Activated CD4-positive, alpha-beta T cell treated with anti-CD3 and anti-CD28 coated beads, Interleukin-2, amount 10 ng/mL, durations not matched to agents 7 days and 5 days (primary cell): Measurements from ENCODE around the gene ARHGAP15. TPM values are rescaled to one million over a fixed set of nuclear protein-coding genes. Genes with fewer than 3 reads are reported as not detected.

Experiments used
- CTCF ChIA-PET: fragments of 350-600 bp; sonication (Branson Sonifier 250); formaldehyde crosslinking; loops from one replicate; lab custom pipeline; 2021; ENCODE audit warnings: antibody characterized with exemption; lab: Charles Lee
- POLR2A ChIA-PET: fragments of 350-600 bp; sonication (Branson Sonifier 250); formaldehyde crosslinking; loops from one replicate; lab custom pipeline; 2021; ENCODE audit warnings: antibody characterized with exemption; lab: Charles Lee
- DNase-seq: peaks from one replicate; pipeline ENCODE4 v3.0.0-alpha.2; 2020
- H3K27ac Mint-ChIP-seq: one replicate; pipeline ENCODE4 v1.8.0; 2021; ENCODE audit warnings: mild to moderate bottlenecking, moderate library complexity, mixed read lengths
- H3K27me3 Mint-ChIP-seq: one replicate; pipeline ENCODE4 v1.8.0; 2021; ENCODE audit warnings: mixed read lengths
- H3K36me3 Mint-ChIP-seq: one replicate; pipeline ENCODE4 v1.8.0; 2021; ENCODE audit warnings: low read depth, mixed read lengths
- H3K4me1 Mint-ChIP-seq: one replicate; pipeline ENCODE4 v1.8.0; 2021; ENCODE audit warnings: mixed read lengths
- H3K4me3 Mint-ChIP-seq: one replicate; pipeline ENCODE4 v1.8.0; 2021; ENCODE audit warnings: mild to moderate bottlenecking, moderate library complexity, mixed read lengths
- H3K9me3 Mint-ChIP-seq: one replicate; pipeline ENCODE4 v1.8.0; 2021; ENCODE audit warnings: mixed read lengths
- total RNA-seq, 2 experiments: library from RNA; stranded (reverse); gene quantifications; one replicate each; pipeline ENCODE4 v1.2.3, GENCODE V29; 2021

The ARHGAP15 gene
- total RNA-seq, 2 experiments from 2014 or later = 189 to 197 TPM

DNA sequence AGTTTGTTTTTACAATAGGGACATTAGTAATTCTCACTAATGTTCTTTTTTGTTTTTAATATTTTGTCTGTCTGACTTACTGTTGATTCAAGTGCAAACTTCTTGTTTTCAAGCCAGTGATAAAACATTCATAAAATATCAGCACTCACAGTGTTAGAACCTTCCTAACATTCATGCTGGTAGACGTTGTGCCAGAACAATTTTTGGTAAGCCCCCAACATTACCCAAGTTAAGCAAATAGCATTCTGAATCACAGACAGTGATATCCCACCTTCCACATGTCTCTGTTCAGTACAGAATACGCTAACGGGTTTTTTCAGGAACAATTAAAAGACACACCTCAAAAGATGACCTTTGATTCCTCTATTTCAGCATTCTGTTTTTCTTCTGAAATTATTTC lies 390.3 kb downstream of the ARHGAP15 start:
- no peak for DNase-seq
- no peak overlapping the region for H3K4me3 Mint-ChIP-seq
- POLR2A ChIA-PET = no interaction called here
- CTCF ChIA-PET = interaction anchor here (0.6 kb wide), 1 partner anchor 48 kb away, joined by 3 read pairs; no protein-coding TSS in a partner anchor
- no peaks in the 10 kb centered on the region for H3K27me3 Mint-ChIP-seq
- no peaks in the 10 kb centered on the region for H3K9me3 Mint-ChIP-seq
- H3K36me3 Mint-ChIP-seq = peaks cover 62% of the 10 kb centered on the region
- no peak overlapping the region for H3K27ac Mint-ChIP-seq
- H3K4me1 Mint-ChIP-seq = peaks cover 12% of the 10 kb centered on the region

DNA sequence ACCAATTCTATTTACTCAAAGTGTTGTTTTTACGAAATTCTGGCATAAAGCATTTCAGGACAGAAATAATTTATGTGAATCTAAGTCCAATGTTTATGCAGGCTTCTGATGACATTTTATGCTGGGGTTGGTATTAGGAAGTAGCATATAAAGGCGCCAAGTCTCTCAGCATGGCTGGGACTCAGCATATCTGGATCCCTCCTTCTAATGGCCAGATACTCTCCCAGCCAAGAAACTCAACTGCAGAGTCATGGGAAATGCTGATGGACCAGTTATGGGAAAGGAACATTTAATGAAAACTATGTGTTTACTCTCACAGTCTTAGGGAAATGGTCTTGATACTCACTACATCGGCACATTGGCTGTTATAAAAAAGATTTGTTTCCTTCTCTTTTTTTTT lies 392.2 kb downstream of the ARHGAP15 start:
- H3K27ac Mint-ChIP-seq = no peak overlapping the region
- peaks cover 53% of the 10 kb centered on the region for H3K36me3 Mint-ChIP-seq
- DNase-seq = no peak
- no peak overlapping the region for H3K4me3 Mint-ChIP-seq
- peaks cover 26% of the 10 kb centered on the region for H3K4me1 Mint-ChIP-seq
- ChIA-PET CTCF (no interaction called here), POLR2A (no interaction called here)
- H3K9me3 Mint-ChIP-seq = no peaks in the 10 kb centered on the region
- no peaks in the 10 kb centered on the region for H3K27me3 Mint-ChIP-seq

DNA sequence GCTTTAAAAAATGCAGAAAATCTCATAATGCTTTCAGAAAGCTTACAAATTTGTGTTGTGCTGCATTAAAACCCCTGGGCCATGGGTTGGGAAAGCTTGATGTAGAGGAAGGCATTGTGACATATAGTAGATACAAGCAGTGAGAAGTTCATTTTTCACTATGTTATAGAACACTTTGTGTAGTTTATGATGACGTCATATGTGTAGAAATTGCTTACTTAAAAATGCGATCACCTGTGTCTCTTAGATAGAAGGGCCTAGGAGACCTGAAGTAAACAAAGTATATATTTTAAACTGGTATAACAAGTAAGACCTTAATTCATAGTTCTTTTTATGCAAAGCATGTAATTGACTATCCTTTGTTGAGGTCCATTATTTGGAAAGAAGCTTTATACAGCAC lies 393.5 kb downstream of the ARHGAP15 start:
- Mint-ChIP-seq H3K27ac (no peak overlapping the region), H3K27me3 (no peaks in the 10 kb centered on the region), H3K4me1 (peaks cover 26% of the 10 kb centered on the region), H3K4me3 (no peak overlapping the region), H3K9me3 (no peaks in the 10 kb centered on the region), H3K36me3 (peaks cover 48% of the 10 kb centered on the region)
- ChIA-PET POLR2A (no interaction called here), CTCF (no interaction called here)
- no peak for DNase-seq

DNA sequence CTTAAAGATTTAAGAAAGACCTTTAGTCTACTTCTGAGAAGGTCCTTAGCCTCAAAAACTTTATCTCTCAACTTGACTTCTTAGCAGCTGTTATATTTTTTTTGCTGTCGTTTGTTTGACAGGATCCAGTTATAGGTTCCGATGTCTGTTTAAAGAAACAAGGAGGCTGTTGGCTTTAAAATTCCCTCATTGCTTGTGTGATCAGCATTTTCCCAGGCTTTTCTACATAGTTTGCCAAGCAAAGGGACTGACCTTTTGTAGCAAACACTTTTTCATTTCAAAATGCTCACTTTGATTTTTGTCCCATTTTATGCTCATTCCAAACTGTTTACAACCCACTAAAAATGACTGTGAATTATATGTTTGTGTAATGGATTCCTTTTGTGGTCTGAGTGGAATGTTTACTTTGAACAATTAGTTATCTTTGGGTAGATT lies 394.9 kb downstream of the ARHGAP15 start:
- H3K27ac Mint-ChIP-seq = peak overlapping the region; percentile 2

DNA sequence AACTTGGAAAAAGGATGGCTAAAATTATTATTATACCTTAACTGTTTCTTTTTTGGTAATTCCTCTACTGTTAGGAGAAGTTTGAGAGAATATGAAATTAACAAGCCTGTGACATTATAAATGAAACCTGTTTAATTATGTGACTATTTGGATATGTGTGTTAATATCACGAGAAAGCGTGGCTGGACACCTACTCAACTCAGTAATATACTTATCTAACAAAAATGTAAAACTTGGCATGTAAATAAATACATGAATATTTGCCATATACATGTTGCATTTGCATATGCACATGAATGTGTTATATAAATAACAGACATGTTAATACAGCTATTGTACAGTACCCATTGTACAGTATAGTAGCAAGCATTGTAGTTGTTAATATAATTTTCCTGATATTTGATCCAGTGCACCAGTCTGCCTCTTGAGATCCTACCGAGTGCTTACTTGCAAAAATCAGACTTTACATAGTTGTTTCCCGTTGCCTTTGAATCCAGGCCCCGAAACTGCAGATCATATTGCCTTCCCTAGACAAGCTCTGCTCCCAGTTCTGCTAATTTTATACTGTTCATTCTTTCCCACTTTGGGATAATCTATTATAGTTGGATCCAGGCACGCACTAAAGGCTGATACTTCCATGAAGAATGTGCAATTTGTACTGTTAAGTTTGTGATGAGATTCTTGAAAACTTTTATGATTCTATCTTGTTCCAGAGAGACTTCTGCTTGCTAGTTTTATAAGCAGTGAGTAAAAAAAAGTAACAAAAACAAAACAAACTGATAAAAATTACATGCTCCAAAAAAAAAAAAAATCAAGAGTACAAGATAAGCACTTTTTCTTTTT lies 395.6 kb downstream of the ARHGAP15 start:
- CTCF ChIA-PET = no interaction called here

More for the DNA sequence above, 394.9 kb downstream of the ARHGAP15 start:
- no peak for DNase-seq
- peaks cover 2% of the 10 kb centered on the region for H3K9me3 Mint-ChIP-seq
- ChIA-PET CTCF (no interaction called here), POLR2A (no interaction called here)
- peaks cover 38% of the 10 kb centered on the region for H3K4me1 Mint-ChIP-seq
- H3K4me3 Mint-ChIP-seq = no peak overlapping the region
- no peaks in the 10 kb centered on the region for H3K27me3 Mint-ChIP-seq
- peaks cover 54% of the 10 kb centered on the region for H3K36me3 Mint-ChIP-seq

DNA sequence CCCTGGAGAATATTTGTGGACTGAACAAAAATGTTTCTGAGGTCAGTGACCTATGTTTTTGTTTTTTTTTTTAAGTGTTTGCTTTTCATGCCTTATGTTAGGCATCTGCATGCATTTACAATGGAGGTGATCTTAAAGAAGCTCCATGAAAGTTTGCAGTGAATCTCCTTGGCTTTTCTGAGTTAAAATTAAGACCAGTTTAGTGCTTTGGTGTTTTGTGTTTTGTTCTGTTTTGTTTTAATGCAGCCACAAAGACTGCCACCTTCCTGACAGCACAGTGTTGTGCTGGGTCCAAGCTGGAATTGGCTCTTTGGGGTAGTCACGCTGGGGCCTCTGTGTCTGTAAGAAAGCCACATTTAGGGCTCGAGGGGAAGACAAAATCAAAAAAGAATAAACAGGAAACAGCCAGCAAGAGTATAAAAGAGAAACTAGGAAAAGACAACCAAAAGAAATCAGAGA lies 396.2 kb downstream of the ARHGAP15 start:
- POLR2A ChIA-PET = no interaction called here
- Mint-ChIP-seq H3K36me3 (peaks cover 55% of the 10 kb centered on the region), H3K4me3 (no peak overlapping the region), H3K9me3 (peaks cover 8% of the 10 kb centered on the region), H3K27me3 (no peaks in the 10 kb centered on the region), H3K4me1 (peaks cover 47% of the 10 kb centered on the region), H3K27ac (peak overlapping the region; percentile 63)
- CTCF ChIA-PET = no interaction called here
- DNase-seq = no peak

More for the DNA sequence above, 395.6 kb downstream of the ARHGAP15 start:
- Mint-ChIP-seq H3K9me3 (peaks cover 8% of the 10 kb centered on the region), H3K4me3 (no peak overlapping the region), H3K36me3 (peaks cover 56% of the 10 kb centered on the region), H3K27ac (peak overlapping the region; percentile 63), H3K27me3 (no peaks in the 10 kb centered on the region), H3K4me1 (peaks cover 44% of the 10 kb centered on the region)
- DNase-seq = no peak
- POLR2A ChIA-PET = no interaction called here

DNA sequence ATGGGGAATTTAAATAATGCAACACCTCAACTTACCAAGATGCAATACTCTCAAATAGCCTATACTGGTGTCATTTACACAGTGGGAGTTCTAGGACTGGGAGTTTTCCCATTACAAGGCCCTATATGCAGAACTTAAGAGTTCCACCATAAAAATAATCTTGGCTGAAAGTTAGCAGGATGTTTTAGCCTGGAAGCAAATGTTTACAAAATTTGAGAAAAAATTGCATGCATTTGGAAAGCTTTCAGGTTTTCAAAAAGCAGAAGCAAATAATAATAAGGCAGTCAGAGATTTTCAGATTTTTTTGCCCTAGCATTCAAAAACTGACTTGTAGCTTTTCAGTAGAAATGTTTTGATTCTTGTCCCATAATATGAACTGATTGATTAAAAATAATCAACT lies 397.3 kb downstream of the ARHGAP15 start:
- Mint-ChIP-seq H3K4me3 (no peak overlapping the region), H3K27ac (no peak overlapping the region), H3K9me3 (peaks cover 8% of the 10 kb centered on the region), H3K4me1 (peaks cover 47% of the 10 kb centered on the region), H3K27me3 (no peaks in the 10 kb centered on the region), H3K36me3 (peaks cover 56% of the 10 kb centered on the region)
- POLR2A ChIA-PET = no interaction called here
- no peak for DNase-seq
- CTCF ChIA-PET = no interaction called here

DNA sequence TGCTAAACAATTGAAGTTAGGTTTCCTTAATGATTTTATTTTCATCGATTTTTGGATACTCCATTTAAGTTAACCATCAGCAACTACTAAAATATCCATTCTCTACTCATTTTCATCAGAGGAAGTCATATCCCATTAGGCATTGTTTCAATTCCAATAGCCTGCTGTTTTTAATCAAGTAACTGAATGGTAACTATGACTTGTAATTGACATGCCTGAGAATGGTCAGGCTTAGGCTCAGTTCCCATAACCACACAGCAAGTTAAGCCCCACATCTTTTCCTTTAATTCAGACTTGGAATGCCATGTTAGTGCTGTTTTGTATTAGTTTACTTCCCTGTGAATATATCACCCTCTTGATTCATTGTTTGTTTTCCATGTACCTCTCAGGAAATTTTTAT lies 398.8 kb downstream of the ARHGAP15 start:
- Mint-ChIP-seq H3K27ac (no peak overlapping the region), H3K36me3 (peaks cover 54% of the 10 kb centered on the region), H3K9me3 (peaks cover 8% of the 10 kb centered on the region), H3K4me1 (peaks cover 46% of the 10 kb centered on the region), H3K27me3 (no peaks in the 10 kb centered on the region), H3K4me3 (no peak overlapping the region)
- ChIA-PET CTCF (no interaction called here), POLR2A (no interaction called here)
- DNase-seq = no peak

DNA sequence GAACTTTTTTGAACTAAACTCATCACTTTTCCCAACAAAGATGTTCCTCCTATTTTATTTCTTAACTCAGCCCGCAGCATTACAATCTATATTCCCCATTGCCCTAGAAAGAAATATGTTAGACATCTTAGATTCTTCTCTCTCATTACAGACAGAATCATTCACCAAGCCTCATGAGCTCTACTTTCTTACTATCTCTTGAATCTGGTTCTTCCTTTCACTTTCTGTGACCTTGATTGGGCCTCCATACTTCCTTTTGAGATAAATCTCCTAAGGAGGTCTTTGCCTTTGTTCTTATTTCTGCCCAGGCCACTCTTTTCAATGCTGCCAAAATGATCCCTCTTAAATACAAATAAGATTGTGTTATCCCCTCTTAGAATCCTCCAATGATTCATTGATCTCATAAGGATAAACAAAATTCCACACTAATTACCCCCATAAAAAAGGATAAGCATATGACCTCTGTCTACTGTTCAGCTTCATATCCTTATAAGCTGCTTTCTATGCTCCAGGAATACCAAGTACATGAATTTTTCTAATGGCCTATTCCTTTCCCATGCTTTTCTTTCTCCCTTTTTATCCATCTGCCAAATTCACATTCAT lies 400.0 kb downstream of the ARHGAP15 start:
- H3K4me3 Mint-ChIP-seq = no peak overlapping the region
- H3K27me3 Mint-ChIP-seq = no peaks in the 10 kb centered on the region
- POLR2A ChIA-PET = no interaction called here
- H3K4me1 Mint-ChIP-seq = peaks cover 38% of the 10 kb centered on the region
- H3K36me3 Mint-ChIP-seq = peaks cover 62% of the 10 kb centered on the region
- CTCF ChIA-PET = no interaction called here
- peaks cover 10% of the 10 kb centered on the region for H3K9me3 Mint-ChIP-seq
- DNase-seq = no peak
- H3K27ac Mint-ChIP-seq = no peak overlapping the region

DNA sequence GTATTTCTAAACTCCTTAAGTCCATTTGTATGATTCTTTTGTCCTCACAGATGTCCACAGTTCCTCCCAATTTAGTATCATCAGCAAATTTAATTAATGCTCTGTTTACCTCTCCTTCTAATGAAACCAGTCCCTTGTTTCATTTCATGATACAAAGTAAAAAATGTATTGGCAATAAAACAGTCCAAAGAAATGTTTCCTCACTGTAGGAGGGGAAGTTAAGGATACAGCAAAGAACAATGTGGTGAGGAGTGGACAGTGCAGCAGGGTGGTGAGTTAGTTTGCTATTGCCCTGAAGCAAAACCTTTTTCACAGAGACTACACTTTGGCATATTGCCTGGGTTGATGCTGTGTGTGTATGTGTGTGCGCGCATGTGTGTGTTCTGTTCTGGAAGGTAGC lies 401.5 kb downstream of the ARHGAP15 start:
- CTCF ChIA-PET = no interaction called here
- H3K9me3 Mint-ChIP-seq = peaks cover 10% of the 10 kb centered on the region
- H3K4me3 Mint-ChIP-seq = no peak overlapping the region
- no peak overlapping the region for H3K27ac Mint-ChIP-seq
- DNase-seq = no peak
- H3K4me1 Mint-ChIP-seq = peaks cover 23% of the 10 kb centered on the region
- no peaks in the 10 kb centered on the region for H3K27me3 Mint-ChIP-seq
- POLR2A ChIA-PET = no interaction called here
- peaks cover 71% of the 10 kb centered on the region for H3K36me3 Mint-ChIP-seq

DNA sequence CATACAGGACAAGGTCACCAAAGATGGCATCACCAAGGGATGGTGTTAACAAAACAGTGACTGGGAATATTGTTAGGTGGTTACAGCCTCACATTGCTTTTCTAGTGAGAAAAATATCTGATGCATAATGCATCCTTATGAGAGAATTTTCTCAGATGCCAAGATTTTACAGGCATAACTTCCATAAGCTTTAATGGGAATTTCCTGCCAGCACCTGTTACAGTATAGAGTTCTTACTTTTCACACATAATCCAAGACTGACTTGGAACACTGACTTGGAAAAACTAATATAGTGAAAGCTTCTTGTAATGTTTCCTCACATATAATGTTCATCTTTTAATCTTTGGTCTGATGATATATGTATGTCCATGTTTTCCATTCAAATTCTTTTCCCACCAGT lies 402.8 kb downstream of the ARHGAP15 start:
- Mint-ChIP-seq H3K36me3 (peaks cover 80% of the 10 kb centered on the region), H3K27ac (no peak overlapping the region), H3K9me3 (peaks cover 13% of the 10 kb centered on the region), H3K27me3 (no peaks in the 10 kb centered on the region), H3K4me1 (peaks cover 21% of the 10 kb centered on the region), H3K4me3 (no peak overlapping the region)
- DNase-seq = no peak
- POLR2A ChIA-PET = no interaction called here
- CTCF ChIA-PET = no interaction called here

DNA sequence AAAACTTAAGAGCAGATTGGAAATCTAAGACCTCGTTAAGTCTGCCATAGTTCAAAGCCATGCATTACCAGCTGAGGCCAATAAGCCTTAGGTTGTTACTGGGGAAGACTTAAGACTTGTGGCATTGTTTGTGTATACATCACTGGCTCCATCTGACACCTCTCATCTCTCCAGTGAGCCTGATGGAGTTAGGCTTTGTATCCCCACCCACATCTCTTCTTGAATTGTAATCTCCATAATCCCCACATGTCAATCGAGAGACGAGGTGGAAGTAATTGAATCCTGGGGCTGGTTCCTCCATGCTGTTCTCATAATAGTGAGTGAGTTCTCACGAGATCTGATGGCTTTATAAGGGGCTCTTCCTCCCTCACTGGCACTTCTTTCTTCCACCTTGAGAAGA lies 404.6 kb downstream of the ARHGAP15 start:
- Mint-ChIP-seq H3K36me3 (peaks cover 79% of the 10 kb centered on the region), H3K4me3 (no peak overlapping the region), H3K4me1 (peaks cover 12% of the 10 kb centered on the region), H3K27ac (no peak overlapping the region), H3K27me3 (no peaks in the 10 kb centered on the region), H3K9me3 (peaks cover 15% of the 10 kb centered on the region)
- POLR2A ChIA-PET = no interaction called here
- CTCF ChIA-PET = no interaction called here
- no peak for DNase-seq

DNA sequence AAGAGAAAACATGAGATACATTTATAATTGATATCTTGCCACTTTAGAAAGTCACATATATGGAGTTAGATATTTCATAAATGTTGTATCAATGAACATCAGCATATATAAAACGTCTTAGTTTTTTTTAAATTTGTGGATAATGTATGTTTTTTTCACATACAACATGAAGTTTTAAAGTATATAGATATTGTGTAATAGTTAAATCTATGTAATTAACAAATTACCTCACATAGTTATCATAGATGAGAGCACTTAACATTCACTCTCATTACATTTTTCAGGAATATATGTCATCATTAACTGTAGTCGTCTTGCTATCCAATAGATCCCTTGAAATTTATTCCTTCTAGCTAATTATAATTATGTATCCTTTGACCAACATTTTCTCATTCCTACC lies 406.6 kb downstream of the ARHGAP15 start:
- no peak overlapping the region for H3K27ac Mint-ChIP-seq
- no peaks in the 10 kb centered on the region for H3K27me3 Mint-ChIP-seq
- CTCF ChIA-PET = no interaction called here
- peaks cover 21% of the 10 kb centered on the region for H3K9me3 Mint-ChIP-seq
- POLR2A ChIA-PET = no interaction called here
- H3K4me1 Mint-ChIP-seq = peaks cover 3% of the 10 kb centered on the region
- peaks cover 80% of the 10 kb centered on the region for H3K36me3 Mint-ChIP-seq
- DNase-seq = no peak
- H3K4me3 Mint-ChIP-seq = no peak overlapping the region
